ENCODE measurements around the gene GNG13.
"Not testable (repeated sequence)": the region's sequence is repeated elsewhere in the genome, so short reads cannot be mapped to it uniquely, and the experiment has no call there.

GNG13 gene

GRCh38 chr16:776298-776697, 24.2 kb downstream of the GNG13 start:
- DNase-seq = not testable (repeated sequence)

- no peak for DNase-seq
Observed at GRCh38 chr16:775236-775796, 25.2 kb downstream of the GNG13 start.

- no peak for DNase-seq
Observed at GRCh38 chr16:774086-775001, 26.2 kb downstream of the GNG13 start.

GRCh38 chr16:772959-773358, 27.6 kb downstream of the GNG13 start:
- no peak for DNase-seq

- DNase-seq = no peak
Observed at GRCh38 chr16:770411-770810, 30.1 kb downstream of the GNG13 start.

GRCh38 chr16:769934-770333, 30.6 kb downstream of the GNG13 start:
- no peak for DNase-seq

- DNase-seq = no peak
Observed at GRCh38 chr16:769184-769784, 31.2 kb downstream of the GNG13 start.

- no peak for DNase-seq
Observed at GRCh38 chr16:768428-768827, 32.1 kb downstream of the GNG13 start.

- no peak for DNase-seq
Observed at GRCh38 chr16:767743-768235, 32.7 kb downstream of the GNG13 start.

- no peak for DNase-seq
Observed at GRCh38 chr16:766820-767640, 33.5 kb downstream of the GNG13 start.

GRCh38 chr16:766008-766819, 34.3 kb downstream of the GNG13 start:
- no peak for DNase-seq

- no peak for DNase-seq
Observed at GRCh38 chr16:765488-765865, 35.1 kb downstream of the GNG13 start.

GRCh38 chr16:764848-765487, 35.6 kb downstream of the GNG13 start:
- no peak for DNase-seq

- no peak for DNase-seq
Observed at GRCh38 chr16:764184-764750, 36.3 kb downstream of the GNG13 start.

- DNase-seq = no peak
Observed at GRCh38 chr16:763369-764183, 37.0 kb downstream of the GNG13 start.

GRCh38 chr16:762595-763268, 37.8 kb downstream of the GNG13 start:
- DNase-seq = no peak

GRCh38 chr16:761625-762513, 38.7 kb downstream of the GNG13 start:
- DNase-seq = no peak

- no peak for DNase-seq
Observed at GRCh38 chr16:760545-761343, 39.8 kb downstream of the GNG13 start, which contains the start of gene MSLN. Gene MSLN (plus strand): TSS chr16:760734. CDS start chr16:762681, 1,947 bp downstream.
